ENCODE measurements around the gene BEST2. TPM values are rescaled to one million over a fixed set of nuclear protein-coding genes. Genes with fewer than 3 reads are reported as not detected.
A peak's percentile ranks its signal among the peaks of the same experiment; 100 is the strongest.

The BEST2 gene
- total RNA-seq, 4 donors from 2014 or later = not detected

- Histone ChIP-seq H3K4me3 (no peak overlapping the region), H3K27ac (no peak overlapping the region), H3K36me3 (no peaks in the 10 kb centered on the region), H3K4me1 (peaks cover 0 to 13% (median 4%) of the 10 kb centered on the region in 3 donors), H3K9me3 (no peaks in the 10 kb centered on the region), H3K27me3 (peaks cover 26% of the 10 kb centered on the region)
- TF ChIP-seq EP300 (IDR thresholded peaks at IDR 0.05) (no peak), POLR2AphosphoS5 (IDR thresholded peaks at IDR 0.05) (no peak), POLR2A (IDR thresholded peaks at IDR 0.05) (no peak), CTCF (IDR thresholded peaks at IDR 0.05) (no peak)
- 82 to 93% methylated on average over 3 to 5 of the region's 19 CpGs for WGBS, 2 donors (ENCODE audit: low coverage in 1 of 2)
- ATAC-seq = no peak
Measured at GRCh38 chr19:12756150-12756883, 4.7 kb downstream of the BEST2 start.

- H3K4me1 ChIP-seq = peaks cover 0 to 13% (median 4%) of the 10 kb centered on the region in 3 donors
- peak overlapping the region in 1 of 2 donors; percentile 47 for H3K4me3 ChIP-seq
- H3K27ac ChIP-seq = peak overlapping the region in 3 of 4 donors; percentile 1 to 67 (median 51)
- 11 to 41% methylated on average over 4 to 11 of the region's 60 CpGs for whole genome bisulfite sequencing, 2 donors (ENCODE audit: low coverage in 1 of 2)
- H3K36me3 ChIP-seq = peaks cover 0 to 4% of the 10 kb centered on the region in 2 donors
- no peak for TF ChIP-seq POLR2A (IDR thresholded peaks at IDR 0.05)
- TF ChIP-seq CTCF (IDR thresholded peaks at IDR 0.05) = peak in 3 of 4 experiments; percentile 87 to 96 (median 91)
- no peak for TF ChIP-seq POLR2AphosphoS5 (IDR thresholded peaks at IDR 0.05)
- ATAC-seq = peak; percentile 89
- H3K27me3 ChIP-seq = peaks cover 15% of the 10 kb centered on the region
- H3K9me3 ChIP-seq = no peaks in the 10 kb centered on the region
Measured at GRCh38 chr19:12757544-12758274, 6.1 kb downstream of the BEST2 start.

GRCh38 chr19:12759686-12760085, 8.1 kb downstream of the BEST2 start:
- Histone ChIP-seq H3K4me3 (no peak overlapping the region), H3K27me3 (peaks cover under 1% of the 10 kb centered on the region), H3K9me3 (no peaks in the 10 kb centered on the region), H3K27ac (no peak overlapping the region), H3K36me3 (peaks cover 0 to 22% of the 10 kb centered on the region in 2 donors), H3K4me1 (peaks cover 0 to 13% (median 4%) of the 10 kb centered on the region in 3 donors)
- TF ChIP-seq CTCF (IDR thresholded peaks at IDR 0.05) (no peak), POLR2AphosphoS5 (IDR thresholded peaks at IDR 0.05) (no peak)
- 91% methylated on average over 6 of the region's 6 CpGs; no CpG with 5 or more reads in 1 of the 2 donors for WGBS, 2 donors (ENCODE audit: low coverage in 1 of 2)
- ATAC-seq = no peak

GRCh38 chr19:12763100-12763499, 11.5 kb downstream of the BEST2 start:
- Histone ChIP-seq H3K36me3 (peaks cover 0 to 48% of the 10 kb centered on the region in 2 donors), H3K27ac (no peak overlapping the region), H3K4me3 (no peak overlapping the region), H3K27me3 (no peaks in the 10 kb centered on the region), H3K9me3 (no peaks in the 10 kb centered on the region), H3K4me1 (peaks cover 0 to 9% (median 0%) of the 10 kb centered on the region in 3 donors)
- ATAC-seq = no peak
- TF ChIP-seq EP300 (IDR thresholded peaks at IDR 0.05) (no peak), POLR2A (IDR thresholded peaks at IDR 0.05) (no peak), POLR2AphosphoS5 (IDR thresholded peaks at IDR 0.05) (no peak), CTCF (IDR thresholded peaks at IDR 0.05) (no peak)
- 60% methylated on average over 1 of the region's 11 CpGs; no CpG with 5 or more reads in 1 of the 2 donors for WGBS, 2 donors (ENCODE audit: low coverage in 1 of 2)
